Adrenal gland (tissue), 12 donors: ENCODE results near the gene ATXN7L1. TPM values are rescaled to one million over a fixed set of nuclear protein-coding genes. Genes with fewer than 3 reads are reported as not detected.

Experiments used
- DNase-seq, 7 donors: peaks; one replicate each; pipeline ENCODE4 v3.0.0-alpha.2; 2019 to 2020
- H3K27ac ChIP-seq, 5 donors: fragments of 200-600 bp; sonication (generic) in 4 of 5; 1 replicate in 3 of 5; 2 replicates in 2 of 5; pipeline versions ENCODE4 v1.5.1 to v1.8.0; 2016 to 2020; ENCODE audit warnings: mild to moderate bottlenecking in 1 of 5
- H3K27me3 ChIP-seq: fragments of 200-600 bp; 2 replicates; pipeline ENCODE4 v1.8.0; 2021
- H3K36me3 ChIP-seq, 2 donors: fragments of 200-600 bp; replicated peaks in 1 of 2; 1 replicate in 1 of 2; 2 replicates in 1 of 2; pipeline versions ENCODE4 v1.5.1 to v1.8.0; 2018 to 2022
- H3K4me1 ChIP-seq, 2 donors: fragments of 200-600 bp; replicated peaks in 1 of 2; 1 replicate in 1 of 2; 2 replicates in 1 of 2; pipeline versions ENCODE4 v1.5.1 to v1.8.0; 2018 to 2021
- H3K4me3 ChIP-seq, 4 donors: fragments of 200-600 bp; sonication (generic) in 3 of 4; one replicate each; pipeline ENCODE4 v1.5.1; 2016 to 2018
- H3K9me3 ChIP-seq, 3 donors: fragments of 200-600 bp; sonication (generic) in 1 of 3; replicated peaks in 1 of 3; 1 replicate in 2 of 3; 2 replicates in 1 of 3; pipeline versions ENCODE4 v1.5.1 to v1.8.0; 2016 to 2021
- POLR2A ChIP-seq, 2 donors: fragments of 450-650 bp; IDR thresholded peaks; one replicate each; pipeline ENCODE4 v1.6.1; 2017; ENCODE audit warnings: antibody characterized with exemption in 2 of 2, mild to moderate bottlenecking in 2 of 2, moderate library complexity in 1 of 2
- WGBS, 4 donors: extraction: QIAGEN DNeasy Blood & Tissue Kit in 2 of 4; methylation state at CpG; one replicate each; pipeline versions ENCODE4 v1.1.5 to v1.1.7; 2013 to 2017; 5-methylcytosine and 5-hydroxymethylcytosine counted together
- intact Hi-C, 2 donors: fragments of 100-400 bp; cut with DNase I; formaldehyde crosslinking; loops; one replicate each; pipeline versions ENCODE4 v1.14.1 to v1.15.0; 2022 to 2023
- polyA plus RNA-seq, 3 donors: library from polyadenylated mRNA; stranded (reverse); fragments of 200-250 nt in 2 of 3; fragments of 350-450 nt in 1 of 3; fragmentation: Illumina TruSeq in 1 of 3; extraction: RNeasy Lipid Tissue Mini Kit (QIAGEN cat#74804) in 1 of 3; gene quantifications; one replicate each; pipeline ENCODE4 v1.2.3, GENCODE V29; 2013 to 2014
- total RNA-seq, 9 donors: library from RNA; depleted of rRNA in 4 of 9; stranded (reverse); fragments of >200 nt in 4 of 9; fragments of 120-200 nt in 1 of 9; fragmentation: NEBNext Ultra II Directional in 1 of 9; extraction: Animal tissue kit (Norgen Biotek cat#: 25700) in 1 of 9; gene quantifications; one replicate each; pipeline versions ENCODE4 v1.1.0 to v1.2.4, GENCODE V29; 2013 to 2023
- TF ChIP-seq, protein P1 (sequence below), 6 experiments: fragments of 450-650 bp in 4 of 6; fragments of 200-600 bp in 2 of 6; sonication (generic) in 1 of 6; IDR thresholded peaks; 1 replicate in 5 of 6; 2 replicates in 1 of 6; pipeline versions ENCODE4 v1.5.1 to v1.8.0; 2016 to 2021; ENCODE audit warnings: antibody characterized with exemption in 6 of 6, mild to moderate bottlenecking in 2 of 6, moderate library complexity in 1 of 6
- donor health status: healthy with polysubstance abuse.
- donor health status: Bipolar disorder and iron deficiency.
- donor health status: DM: yes; HTN: yes; CAD: no.
- donor health status: DM: no; HTN: no; CAD: no.
- donor health status: DM: no; HTN: no; CAD: no.
- donor health status: DM: yes; HTN: yes; CAD: no.

The ATXN7L1 gene
- total and polyA plus RNA-seq, 12 donors, result 3.6 to 24.6 (median 9.0) TPM

DNA sequence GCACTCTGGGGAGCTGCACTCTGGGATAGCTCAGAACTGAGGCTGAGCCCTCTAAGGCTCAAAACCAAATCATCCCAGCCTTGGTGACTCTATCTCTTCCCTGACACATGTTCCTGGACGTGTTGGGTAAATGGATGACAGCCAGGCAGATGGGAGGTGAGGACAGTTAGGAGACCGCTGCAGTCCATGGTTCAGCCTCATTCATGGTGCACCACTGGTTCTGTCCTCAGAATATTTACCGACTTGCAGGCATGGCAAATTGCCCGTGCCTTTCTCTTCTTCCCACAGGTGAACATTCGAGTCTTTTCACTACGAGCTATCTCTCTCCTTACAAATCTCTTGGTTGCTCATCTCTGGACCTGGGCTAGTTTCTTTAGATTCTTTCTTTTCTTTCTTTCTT, 214.8 kb downstream of the ATXN7L1 start:
- WGBS, 4 donors, result 93 to 96% (median 95%) methylated on average over 6 of the region's 6 CpGs
- Histone ChIP-seq H3K27ac (no peak overlapping the region), H3K4me1 (peaks cover 0 to 5% of the 10 kb centered on the region in 2 donors), H3K27me3 (no peaks in the 10 kb centered on the region), H3K36me3 (no peaks in the 10 kb centered on the region), H3K9me3 (no peaks in the 10 kb centered on the region), H3K4me3 (no peak overlapping the region)
- DNase-seq, result no peak
- intact Hi-C loops, result no loop called here
- TF ChIP-seq, protein P1, sequence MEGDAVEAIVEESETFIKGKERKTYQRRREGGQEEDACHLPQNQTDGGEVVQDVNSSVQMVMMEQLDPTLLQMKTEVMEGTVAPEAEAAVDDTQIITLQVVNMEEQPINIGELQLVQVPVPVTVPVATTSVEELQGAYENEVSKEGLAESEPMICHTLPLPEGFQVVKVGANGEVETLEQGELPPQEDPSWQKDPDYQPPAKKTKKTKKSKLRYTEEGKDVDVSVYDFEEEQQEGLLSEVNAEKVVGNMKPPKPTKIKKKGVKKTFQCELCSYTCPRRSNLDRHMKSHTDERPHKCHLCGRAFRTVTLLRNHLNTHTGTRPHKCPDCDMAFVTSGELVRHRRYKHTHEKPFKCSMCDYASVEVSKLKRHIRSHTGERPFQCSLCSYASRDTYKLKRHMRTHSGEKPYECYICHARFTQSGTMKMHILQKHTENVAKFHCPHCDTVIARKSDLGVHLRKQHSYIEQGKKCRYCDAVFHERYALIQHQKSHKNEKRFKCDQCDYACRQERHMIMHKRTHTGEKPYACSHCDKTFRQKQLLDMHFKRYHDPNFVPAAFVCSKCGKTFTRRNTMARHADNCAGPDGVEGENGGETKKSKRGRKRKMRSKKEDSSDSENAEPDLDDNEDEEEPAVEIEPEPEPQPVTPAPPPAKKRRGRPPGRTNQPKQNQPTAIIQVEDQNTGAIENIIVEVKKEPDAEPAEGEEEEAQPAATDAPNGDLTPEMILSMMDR (IDR thresholded peaks at IDR 0.05), result no peak
- no peak for TF ChIP-seq POLR2A (IDR thresholded peaks at IDR 0.05)

DNA sequence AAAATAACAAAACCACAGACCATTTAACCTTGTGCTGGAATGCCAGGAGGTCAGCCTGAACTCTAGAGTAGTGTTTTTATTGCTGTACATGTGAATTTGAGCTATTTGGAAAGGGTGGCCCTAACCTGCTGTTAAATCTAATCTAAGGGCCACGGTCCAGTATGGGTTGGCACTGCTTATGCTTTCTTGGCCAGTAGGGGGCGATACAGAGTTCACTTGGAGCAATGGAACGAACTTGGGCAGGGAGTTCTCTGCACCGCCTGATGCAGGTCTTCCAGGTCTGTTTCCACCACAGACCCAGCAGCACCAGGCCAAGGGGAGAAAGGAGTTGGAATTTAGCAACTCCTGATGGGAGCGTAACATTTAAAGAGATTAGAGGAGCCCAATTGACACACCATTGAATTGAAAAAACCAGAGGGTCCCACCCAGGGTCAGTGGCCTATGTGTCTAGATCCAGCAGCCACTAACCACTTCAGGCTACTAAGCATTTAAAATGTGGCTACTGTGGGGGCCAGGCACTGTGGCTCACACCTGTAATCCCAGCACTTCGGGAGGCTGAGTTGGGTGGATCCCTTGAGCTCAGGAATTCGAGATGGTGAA, 219.4 kb downstream of the ATXN7L1 start:
- Histone ChIP-seq H3K27me3 (no peaks in the 10 kb centered on the region), H3K27ac (no peak overlapping the region), H3K36me3 (no peaks in the 10 kb centered on the region), H3K4me1 (no peaks in the 10 kb centered on the region), H3K4me3 (no peak overlapping the region), H3K9me3 (no peaks in the 10 kb centered on the region)
- peak; percentile 42 to 71 (median 49) for DNase-seq
- intact Hi-C loops, result loop anchor here (10.0 kb wide), 6 partner anchors 98 to 388 kb away; partner anchors contain the start of gene ATXN7L1 (in 1 of the 2)
- TF ChIP-seq, protein P1 (IDR thresholded peaks at IDR 0.05), result peak; percentile 38 to 66 (median 57)
- TF ChIP-seq POLR2A (IDR thresholded peaks at IDR 0.05), result no peak
- 75 to 87% (median 81%) methylated on average over 7 of the region's 7 CpGs for WGBS, 4 donors

DNA sequence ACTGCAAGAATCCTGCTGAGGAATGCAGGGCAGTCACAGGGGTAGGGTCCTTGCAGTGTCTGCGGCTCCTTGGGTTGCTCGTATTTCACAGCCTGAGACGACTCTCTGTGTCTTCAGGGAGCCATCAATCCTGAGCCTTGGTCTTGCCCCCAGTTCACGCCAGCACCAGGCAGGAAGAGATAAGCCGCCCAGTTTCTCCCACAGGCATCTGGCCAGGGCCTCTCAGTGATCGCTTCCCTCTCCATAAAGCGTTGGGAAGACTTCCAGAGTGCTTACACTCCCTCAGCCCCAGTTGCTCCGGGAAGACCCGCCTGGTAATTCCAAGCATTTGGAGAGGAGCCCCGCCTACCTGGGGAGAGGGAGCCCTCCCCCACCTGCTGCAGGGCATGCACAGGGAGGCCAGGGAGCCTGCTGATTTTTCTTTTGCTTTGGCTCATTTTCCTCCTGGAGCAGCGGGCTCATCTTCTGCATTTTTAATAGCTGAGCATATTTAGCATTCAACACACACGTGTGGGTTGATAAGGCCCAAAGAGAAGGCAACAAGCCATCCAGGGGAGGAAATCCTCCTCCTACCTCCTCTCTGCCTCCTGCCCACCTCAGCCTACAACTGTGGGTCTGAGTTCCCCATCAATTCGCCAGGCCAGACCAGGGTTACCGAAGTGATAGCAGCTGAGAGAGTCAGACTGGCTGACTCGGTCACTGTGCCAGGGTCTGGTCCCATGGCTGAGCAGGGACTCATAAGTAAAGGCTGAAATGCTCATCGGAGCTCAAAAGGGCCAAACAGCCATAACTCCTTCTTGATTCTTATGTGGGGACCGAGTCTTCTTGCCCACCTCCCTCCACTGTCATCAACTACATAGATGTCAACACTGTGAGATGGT, 220.7 kb downstream of the ATXN7L1 start:
- H3K4me1 ChIP-seq, result no peaks in the 10 kb centered on the region
- DNase-seq, result peak in 2 of 7 donors; percentile 26
- intact Hi-C loops, result loop anchor here (10.0 kb wide), 6 partner anchors 99 to 389 kb away; partner anchors contain the start of gene ATXN7L1 (in 1 of the 2)
- TF ChIP-seq, protein P1 (IDR thresholded peaks at IDR 0.05), result no peak
- no peak for TF ChIP-seq POLR2A (IDR thresholded peaks at IDR 0.05)
- H3K9me3 ChIP-seq, result no peaks in the 10 kb centered on the region
- peak overlapping the region in 1 of 5 donors; percentile 4 for H3K27ac ChIP-seq
- 64 to 75% (median 66%) methylated on average over 12 to 17 of the region's 17 CpGs for WGBS, 4 donors
- H3K4me3 ChIP-seq, result no peak overlapping the region
- H3K36me3 ChIP-seq, result no peaks in the 10 kb centered on the region
- no peaks in the 10 kb centered on the region for H3K27me3 ChIP-seq

DNA sequence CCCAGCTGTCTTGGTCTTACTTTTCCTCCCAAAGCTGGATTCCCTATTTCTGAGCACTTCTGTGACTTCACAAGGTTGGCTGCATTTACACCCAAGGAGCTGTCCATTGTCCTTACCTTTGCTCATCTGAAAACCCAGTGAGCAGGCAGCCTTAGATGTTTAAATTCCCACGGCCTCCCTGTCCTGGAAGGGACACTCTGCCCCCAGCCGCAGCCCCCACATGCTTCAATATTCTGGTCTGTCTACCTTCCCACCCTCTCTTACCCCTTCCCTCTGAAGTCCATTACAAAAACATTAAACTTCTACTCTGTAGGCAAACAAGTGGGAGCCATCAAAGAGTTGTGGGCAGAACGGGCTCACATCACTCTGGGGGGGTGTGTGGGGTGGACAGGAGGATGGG, 221.3 kb downstream of the ATXN7L1 start:
- H3K27ac ChIP-seq, result peak overlapping the region in 1 of 5 donors; percentile 3
- no peak for DNase-seq
- H3K9me3 ChIP-seq, result no peaks in the 10 kb centered on the region
- intact Hi-C loops, result loop anchor here (10.0 kb wide), 6 partner anchors 100 to 390 kb away; partner anchors contain the start of gene ATXN7L1 (in 1 of the 2)
- WGBS, 4 donors, result 73 to 86% (median 82%) methylated on average over 3 of the region's 3 CpGs
- TF ChIP-seq, protein P1 (IDR thresholded peaks at IDR 0.05), result no peak
- TF ChIP-seq POLR2A (IDR thresholded peaks at IDR 0.05), result no peak
- H3K27me3 ChIP-seq, result no peaks in the 10 kb centered on the region
- no peaks in the 10 kb centered on the region for H3K36me3 ChIP-seq
- no peaks in the 10 kb centered on the region for H3K4me1 ChIP-seq
- no peak overlapping the region for H3K4me3 ChIP-seq
